DMS153 (cell line): ENCODE measurements around the gene PLEKHA5.
"Not testable (repeated sequence)": the region's sequence is repeated elsewhere in the genome, so short reads cannot be mapped to it uniquely, and the experiment has no call there.

Experiments
- DNase-seq: peaks from one replicate; lab custom pipeline; 2025; lab: John Stamatoyannopoulos, UW

The PLEKHA5 gene

DNA sequence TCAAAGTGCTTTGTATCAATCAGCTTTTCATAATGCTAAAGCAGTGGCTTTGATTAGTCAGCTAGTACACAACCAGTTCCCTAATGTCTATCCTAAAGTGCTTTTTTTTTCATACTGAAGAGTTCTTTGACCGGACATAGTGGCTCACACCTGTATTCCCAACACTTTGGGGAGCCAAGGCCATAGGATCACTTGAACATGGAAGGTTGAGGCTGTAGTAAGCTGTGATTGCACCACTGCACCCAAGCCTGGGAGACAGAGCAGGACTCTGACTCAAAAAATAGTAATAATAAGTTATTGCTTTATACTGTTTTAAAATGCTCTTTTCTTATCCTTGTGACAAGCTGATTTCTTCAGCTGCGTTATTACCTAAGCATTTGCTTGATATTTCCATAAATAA, 155.1 kb downstream of the PLEKHA5 start:
- DNase-seq: no peak

DNA sequence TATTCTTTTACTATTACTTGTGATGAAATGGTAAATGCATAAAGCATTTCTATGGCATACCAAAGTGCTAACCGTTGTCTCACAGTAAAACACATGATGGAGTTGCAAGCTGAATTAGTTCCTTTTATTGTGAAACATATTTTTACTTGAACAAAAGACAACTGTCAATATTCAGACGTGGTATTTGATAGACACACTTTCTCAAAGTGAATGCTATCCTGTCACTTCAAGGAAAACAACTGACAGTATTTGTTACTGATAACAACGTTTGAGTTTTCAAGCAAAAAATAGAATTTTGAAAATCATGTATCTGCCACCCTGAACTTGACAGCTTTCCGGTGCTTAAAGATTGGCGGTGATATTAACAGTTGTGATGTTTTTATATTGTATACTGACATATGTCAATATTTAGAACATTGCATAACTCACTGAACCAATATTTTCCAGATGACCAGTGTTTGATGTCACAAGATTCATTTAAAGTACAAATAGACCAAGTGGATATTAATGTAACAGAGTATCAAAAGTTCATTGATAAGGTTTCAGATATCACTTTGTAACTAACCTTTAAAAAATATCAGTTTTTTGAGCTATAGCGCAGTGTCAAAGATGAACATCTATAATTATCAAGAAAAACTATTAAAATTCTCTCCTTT, 156.4 kb downstream of the PLEKHA5 start:
- DNase-seq: no peak

GRCh38 chr12:19287302-19287701, 157.8 kb downstream of the PLEKHA5 start:
- no peak for DNase-seq

DNA sequence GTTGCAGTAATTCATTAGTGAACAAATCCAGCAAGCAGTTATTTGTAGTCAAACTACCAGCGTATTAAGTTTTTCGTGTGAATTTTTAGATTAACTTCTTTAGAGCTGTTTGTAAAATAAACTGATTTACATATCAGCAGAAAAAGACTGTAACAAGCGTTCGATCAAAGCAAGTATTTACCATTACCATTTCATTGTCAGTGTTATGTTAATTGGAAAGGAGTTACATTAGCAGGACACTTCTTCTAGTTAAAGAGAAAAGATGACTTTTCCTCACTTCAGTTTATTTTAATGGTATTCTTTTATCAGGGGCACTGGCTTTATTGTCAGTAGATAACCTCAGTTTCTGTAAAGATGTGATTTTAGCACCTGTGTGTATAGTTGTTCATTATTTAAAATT, 158.6 kb downstream of the PLEKHA5 start:
- no peak for DNase-seq

- peak; percentile 14 for DNase-seq
Observed at GRCh38 chr12:19288603-19289244, 159.2 kb downstream of the PLEKHA5 start.

GRCh38 chr12:19298836-19299605, 169.5 kb downstream of the PLEKHA5 start:
- no peak for DNase-seq

DNA sequence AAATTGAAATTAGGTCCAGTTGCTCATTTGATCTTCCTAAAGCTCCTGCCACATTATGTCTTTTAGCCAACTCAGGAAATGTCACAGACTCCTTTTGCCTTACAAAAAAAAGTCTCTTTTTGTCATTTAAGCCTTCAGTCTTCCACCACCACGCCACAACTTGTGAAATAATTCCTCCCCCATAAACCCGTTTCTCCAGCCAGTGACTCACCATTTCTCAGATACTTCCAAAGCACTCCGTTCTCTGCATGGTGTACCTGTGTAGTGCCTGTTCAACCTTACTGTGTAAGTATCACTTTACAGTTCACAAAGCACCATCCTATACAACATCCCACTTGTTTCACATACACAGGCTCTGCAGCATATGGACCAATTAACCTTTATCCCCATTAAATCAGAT, 170.2 kb downstream of the PLEKHA5 start:
- no peak for DNase-seq

DNA sequence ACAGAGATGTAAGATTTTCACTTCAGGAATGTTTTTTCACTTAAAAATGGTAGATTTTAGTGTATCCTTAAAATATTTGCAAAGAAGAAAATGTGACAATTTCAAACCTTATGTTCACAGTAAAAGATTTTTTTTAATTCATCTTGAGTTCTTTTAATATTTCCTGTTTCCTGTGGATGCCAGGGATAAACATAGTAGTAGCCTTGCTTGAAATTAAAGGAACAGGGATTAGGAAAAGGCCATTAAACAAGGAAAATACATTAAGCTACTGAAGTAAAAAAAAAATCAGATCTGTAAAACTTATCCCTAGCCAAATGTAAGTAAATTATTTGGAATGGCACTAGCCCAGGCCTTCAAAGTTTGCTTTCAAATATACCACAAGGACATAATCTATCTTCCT, 171.7 kb downstream of the PLEKHA5 start:
- DNase-seq: no peak

- no peak for DNase-seq
Observed at GRCh38 chr12:19301688-19302087, 172.2 kb downstream of the PLEKHA5 start.

DNA sequence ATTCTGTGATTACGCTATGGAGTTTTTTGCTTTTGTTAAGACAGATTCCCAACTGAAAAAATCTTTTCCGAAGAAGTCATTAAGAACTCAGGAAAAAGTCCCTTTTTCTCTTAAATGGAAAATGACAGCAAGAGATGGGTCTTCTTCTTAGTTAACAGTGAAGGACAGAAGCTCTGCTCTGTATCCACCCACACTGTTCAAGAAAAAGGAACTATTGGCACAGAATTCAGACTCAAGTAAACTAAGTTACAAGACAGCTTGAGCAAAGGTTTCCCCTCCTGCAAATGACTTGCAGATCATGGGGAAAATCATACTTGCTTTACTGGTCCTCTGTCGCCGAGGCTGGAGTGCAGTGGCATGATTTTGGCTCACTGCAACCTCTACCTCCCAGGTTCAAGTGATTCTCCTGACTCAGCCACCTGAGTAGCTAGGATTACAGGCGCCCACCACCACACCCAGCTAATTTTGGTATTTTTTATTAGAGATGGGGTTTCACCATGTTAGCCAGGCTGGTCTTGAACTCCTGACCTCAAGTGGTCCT, 172.6 kb downstream of the PLEKHA5 start:
- DNase-seq: no peak

DNA sequence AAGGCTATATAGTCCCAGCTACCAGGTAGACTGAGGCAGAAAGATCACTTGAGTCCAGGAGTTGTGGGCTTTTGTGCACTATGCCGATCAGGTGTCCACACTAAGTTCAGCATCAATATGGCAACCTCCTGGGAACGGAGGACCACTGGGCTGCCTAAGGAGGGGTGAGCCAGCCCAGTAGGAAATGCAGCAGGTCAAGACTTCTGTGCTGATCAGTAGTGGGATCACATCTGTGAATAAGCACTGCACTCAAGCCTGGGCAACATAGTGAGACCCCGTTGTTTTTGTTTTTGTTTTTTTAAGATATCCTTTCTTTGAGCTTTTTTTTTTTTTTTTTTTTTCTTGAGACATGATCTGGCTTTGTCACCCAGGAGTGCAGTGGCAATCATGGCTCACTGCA, 174.0 kb downstream of the PLEKHA5 start:
- DNase-seq: no peak

DNA sequence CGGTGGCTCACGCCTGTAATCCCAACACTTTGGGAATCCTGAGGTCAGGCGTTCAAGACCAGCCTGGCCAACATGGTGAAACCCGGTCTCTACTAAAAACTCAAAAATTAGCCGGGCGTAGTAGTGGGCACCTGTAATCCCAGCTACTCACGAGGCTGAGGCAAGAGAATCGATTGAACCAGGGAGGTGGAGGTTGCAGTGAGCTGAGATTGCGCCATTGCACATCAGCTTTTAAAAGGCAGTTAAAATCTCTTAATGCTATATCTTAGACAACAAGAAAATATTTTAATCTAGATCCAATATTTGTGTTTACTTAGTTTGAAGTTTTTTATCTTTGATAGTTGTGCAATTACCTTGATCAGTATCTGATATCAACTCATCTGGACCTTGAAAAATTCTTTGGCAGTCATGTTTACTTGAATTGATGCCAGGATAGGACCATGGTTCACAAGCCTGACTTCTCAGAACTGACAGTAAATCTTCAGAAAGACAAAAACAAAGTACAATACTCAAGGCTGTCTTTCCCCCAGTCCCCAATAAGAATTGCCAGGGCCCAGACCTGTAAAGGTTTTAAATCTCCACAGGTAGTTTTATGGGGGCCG, 174.7 kb downstream of the PLEKHA5 start:
- no peak for DNase-seq

DNA sequence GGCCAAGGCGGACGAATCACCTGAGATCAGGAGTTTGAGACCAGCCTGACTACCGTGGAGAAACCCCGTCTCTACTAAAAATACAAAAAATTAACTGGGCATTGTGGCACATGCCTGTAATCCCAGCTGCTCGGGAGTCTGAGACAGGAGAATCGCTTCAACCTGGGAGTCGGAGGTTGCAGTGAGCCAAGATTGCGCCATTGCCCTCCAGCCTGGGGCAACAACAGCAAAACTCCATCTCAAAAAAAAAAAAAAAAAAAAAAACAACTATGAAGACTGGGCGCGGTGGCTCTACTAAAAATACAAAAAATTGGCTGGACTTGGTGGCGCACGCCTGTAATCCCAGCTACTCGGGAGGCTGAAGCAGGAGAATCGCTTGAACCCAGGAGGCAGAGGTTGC, 176.1 kb downstream of the PLEKHA5 start:
- not testable (repeated sequence) for DNase-seq

GRCh38 chr12:19306366-19306765, 176.8 kb downstream of the PLEKHA5 start:
- DNase-seq: no peak

GRCh38 chr12:19307451-19307850, 177.9 kb downstream of the PLEKHA5 start:
- no peak for DNase-seq

DNA sequence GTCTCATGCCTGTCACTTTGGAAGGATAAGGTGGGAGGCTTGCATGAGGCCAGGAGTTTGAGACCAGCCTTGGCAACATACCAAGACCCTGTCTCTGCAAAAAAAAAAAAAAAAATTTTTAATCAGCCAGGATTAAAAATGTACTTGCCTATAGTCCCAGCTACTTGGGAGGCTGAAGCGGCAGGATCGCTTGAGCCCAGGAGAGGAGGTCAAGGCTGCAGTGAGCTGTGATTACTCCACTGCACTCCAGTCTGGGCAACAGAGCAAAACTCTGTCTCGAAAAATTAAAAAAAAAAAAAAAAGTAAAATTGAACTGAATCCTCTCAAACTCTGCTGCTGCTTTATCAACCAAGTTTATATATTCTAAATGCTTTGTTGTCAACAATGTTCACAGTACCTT, 181.6 kb downstream of the PLEKHA5 start:
- DNase-seq: no peak

DNA sequence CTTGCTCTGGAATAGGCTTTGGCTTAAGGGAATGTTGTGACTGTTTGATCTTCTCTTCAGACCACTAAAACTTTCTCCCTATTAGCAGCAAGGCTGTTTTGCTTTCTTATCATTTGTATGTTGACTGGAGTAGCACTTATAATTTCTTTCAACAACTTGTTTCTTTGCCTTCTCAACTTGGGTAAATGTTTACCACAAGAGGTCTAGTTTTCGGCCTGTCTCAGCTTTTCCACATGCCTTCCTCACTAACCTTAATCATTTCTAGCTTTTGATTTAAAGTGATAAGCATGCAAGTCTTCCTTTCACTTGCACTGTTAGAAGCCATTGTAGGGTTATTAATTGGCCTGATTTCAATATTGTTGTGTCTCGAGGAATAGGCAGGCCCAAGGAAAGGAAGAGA, 183.1 kb downstream of the PLEKHA5 start:
- no peak for DNase-seq

DNA sequence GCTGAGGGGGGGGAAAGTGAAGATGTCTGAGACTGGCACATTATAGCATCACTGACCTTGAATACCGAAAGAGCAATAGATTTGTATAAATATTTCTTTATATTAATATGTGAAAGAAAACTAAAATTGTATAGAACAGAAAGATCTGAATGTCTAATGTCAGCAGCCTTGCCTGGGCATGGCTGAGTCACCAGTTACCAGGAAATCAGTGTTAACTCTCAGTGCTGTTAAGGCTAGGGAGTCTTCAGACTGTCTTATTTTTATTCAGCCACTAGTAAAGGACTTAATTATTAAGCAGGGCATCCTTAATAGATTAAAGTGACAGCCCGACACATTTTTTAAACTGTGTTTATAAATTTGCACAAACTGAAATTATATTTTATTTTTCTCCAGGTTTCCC, 186.9 kb downstream of the PLEKHA5 start:
- no peak for DNase-seq

DNA sequence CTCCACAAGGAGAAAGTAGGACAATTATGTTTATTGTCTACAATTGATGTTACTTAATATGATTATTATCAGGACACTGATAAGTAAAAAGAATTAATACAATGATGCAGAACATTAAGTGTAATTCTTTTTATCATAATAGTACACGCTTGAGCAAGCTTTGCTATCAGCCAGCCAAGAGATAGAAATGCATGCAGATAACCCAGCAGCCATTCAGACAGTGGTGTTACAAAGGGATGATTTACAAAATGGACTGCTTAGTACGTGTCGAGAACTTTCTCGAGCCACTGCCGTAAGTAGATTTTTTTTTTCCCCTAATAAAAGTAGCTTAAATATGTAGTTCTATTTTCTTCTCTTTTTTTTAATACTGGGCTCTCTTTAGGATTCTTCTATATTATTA, 192.8 kb downstream of the PLEKHA5 start:
- DNase-seq: no peak

DNA sequence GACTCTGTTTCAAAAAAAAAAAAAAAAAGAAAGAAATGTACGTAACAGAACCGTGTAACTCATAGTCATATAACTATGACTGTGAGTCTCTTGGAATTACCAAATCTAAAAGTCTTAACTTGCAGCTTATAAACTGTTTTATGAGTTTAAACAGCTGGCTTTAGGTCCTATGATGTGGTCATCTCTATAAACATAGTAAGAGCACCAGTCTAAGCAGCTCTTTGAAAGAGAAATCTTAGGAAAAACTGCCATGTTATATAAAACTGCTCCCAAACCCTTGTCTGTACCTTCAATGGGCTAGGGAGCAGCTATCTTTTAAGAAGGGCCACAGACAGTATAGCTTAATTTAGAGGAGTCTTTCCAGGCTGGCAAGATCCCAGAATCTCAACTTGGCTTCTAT, 194.3 kb downstream of the PLEKHA5 start:
- DNase-seq: no peak

- no peak for DNase-seq
Observed at GRCh38 chr12:19326102-19326501, 196.6 kb downstream of the PLEKHA5 start.

DNA sequence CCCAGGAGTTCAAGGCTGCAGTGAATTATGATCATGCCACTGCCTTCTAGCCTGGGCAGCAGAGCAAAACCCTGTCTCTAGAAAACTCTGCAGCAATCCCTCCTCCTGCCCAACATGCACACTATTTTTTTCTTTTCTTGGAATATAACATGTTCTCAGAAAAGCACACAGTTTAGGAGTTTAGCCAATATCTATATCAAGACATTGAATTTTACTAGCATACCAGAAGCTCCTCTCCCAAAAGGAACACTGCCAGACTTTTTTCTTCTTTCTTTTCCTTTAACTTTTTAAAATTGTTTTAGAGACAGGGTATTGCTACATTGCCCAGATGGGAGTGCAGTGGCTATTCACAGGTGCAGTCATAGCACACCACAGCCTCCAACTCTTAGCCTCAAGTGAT, 202.7 kb downstream of the PLEKHA5 start:
- DNase-seq: no peak

GRCh38 chr12:19338405-19338804, 208.9 kb downstream of the PLEKHA5 start:
- DNase-seq: no peak
